Tibial nerve (tissue), 3 donors: Measurements from ENCODE around the gene ACOT11.

Experiments
- POLR2A ChIP-seq, 2 donors: fragments of 450-650 bp; IDR thresholded peaks; one replicate each; pipeline ENCODE4 v1.6.1; 2017; ENCODE audit warnings: antibody characterized with exemption in 2 of 2, mild to moderate bottlenecking in 2 of 2, moderate library complexity in 2 of 2
- TF ChIP-seq, protein P1 (sequence below), 5 experiments: fragments of 200-600 bp in 3 of 5; fragments of 450-650 bp in 2 of 5; sonication (generic) in 3 of 5; IDR thresholded peaks; one replicate each; pipeline ENCODE4 v1.5.1; 2016 to 2019; ENCODE audit warnings: antibody characterized with exemption in 5 of 5, mild to moderate bottlenecking in 3 of 5, moderate library complexity in 2 of 5

DNA sequence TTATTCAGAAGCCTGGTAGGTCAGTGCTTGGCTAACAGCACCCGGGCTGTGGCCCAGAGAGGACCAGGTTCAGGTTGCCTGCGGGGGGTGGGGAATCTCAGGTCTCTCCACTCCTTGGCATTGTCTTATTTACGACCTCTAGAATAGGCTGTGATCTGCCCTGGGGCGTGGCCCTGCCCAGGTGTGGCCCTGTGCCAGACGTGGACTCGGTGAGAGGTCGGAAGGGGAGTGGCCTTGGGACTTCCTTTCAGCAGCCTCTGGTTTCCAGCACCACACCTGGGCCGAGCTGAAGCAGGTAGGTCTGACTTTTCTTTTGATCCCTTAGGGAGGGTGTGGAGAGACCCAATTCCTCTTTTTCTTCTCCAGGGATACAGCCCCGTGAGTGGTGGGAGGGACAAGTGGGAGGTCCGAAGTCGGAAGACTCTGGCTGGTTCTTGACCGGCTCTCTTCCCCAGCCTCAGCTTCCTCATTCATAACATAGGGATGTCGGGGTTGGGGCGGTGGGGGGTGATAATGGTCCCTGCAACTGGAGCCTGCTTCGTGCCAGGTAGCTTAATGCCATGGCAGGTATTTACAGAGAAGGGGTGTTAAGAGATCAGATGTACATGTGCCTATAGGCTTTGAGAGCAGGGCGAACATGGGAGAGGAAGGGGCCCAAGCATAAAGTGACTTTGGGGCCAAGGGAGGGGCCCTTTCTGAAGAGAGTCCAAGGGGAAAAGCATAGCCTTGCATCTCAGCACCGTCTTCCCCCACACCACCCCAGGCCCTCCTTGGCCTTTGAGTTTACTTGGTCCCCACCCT, 16.5 kb downstream of the ACOT11 start:
- TF ChIP-seq, protein P1, sequence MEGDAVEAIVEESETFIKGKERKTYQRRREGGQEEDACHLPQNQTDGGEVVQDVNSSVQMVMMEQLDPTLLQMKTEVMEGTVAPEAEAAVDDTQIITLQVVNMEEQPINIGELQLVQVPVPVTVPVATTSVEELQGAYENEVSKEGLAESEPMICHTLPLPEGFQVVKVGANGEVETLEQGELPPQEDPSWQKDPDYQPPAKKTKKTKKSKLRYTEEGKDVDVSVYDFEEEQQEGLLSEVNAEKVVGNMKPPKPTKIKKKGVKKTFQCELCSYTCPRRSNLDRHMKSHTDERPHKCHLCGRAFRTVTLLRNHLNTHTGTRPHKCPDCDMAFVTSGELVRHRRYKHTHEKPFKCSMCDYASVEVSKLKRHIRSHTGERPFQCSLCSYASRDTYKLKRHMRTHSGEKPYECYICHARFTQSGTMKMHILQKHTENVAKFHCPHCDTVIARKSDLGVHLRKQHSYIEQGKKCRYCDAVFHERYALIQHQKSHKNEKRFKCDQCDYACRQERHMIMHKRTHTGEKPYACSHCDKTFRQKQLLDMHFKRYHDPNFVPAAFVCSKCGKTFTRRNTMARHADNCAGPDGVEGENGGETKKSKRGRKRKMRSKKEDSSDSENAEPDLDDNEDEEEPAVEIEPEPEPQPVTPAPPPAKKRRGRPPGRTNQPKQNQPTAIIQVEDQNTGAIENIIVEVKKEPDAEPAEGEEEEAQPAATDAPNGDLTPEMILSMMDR (IDR thresholded peaks at IDR 0.05) = no peak
- no peak for TF ChIP-seq POLR2A (IDR thresholded peaks at IDR 0.05)
